OCI-M2 (cell line): ENCODE measurements around the gene INTS11.

Experiments
- DNase-seq: peaks from one replicate; lab custom pipeline; 2025; ENCODE audit not compliant: unreplicated experiment; lab: John Stamatoyannopoulos, UW

Gene INTS11

DNA sequence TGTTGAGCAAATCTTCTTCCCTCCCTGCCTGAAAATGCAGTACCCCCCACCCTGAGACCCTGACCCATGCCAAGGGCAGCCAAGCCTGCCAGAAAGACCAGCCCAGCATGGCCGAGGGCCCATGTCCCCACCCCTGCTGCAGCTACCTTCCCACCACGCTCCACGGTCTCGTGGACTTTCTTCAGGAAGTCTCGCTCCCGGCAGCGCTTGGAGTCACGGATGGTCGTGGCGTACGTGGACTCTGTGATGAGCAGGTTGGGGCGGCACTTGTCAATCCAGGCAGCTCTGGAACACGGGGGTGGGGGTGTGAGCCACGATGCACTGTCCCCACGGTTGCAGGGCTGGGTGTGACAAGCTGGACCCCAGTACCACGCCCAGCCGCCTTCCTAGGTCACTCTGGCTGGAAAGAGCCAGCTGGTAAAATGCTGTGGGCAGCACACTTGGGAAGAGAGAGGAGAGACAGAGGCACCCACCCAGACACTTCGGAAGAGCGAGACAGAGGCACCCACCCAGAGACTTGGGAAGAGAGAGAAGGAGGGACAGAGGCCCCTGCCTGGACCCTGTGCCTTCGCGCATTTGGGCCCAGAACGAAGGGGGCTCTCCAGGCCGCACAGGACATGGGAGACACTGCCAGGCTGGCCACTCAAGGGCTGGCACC lies 9.7 kb downstream of the INTS11 start:
- no peak for DNase-seq

- no peak for DNase-seq
Observed at GRCh38 chr1:1314237-1314586, 10.2 kb downstream of the INTS11 start.

DNA sequence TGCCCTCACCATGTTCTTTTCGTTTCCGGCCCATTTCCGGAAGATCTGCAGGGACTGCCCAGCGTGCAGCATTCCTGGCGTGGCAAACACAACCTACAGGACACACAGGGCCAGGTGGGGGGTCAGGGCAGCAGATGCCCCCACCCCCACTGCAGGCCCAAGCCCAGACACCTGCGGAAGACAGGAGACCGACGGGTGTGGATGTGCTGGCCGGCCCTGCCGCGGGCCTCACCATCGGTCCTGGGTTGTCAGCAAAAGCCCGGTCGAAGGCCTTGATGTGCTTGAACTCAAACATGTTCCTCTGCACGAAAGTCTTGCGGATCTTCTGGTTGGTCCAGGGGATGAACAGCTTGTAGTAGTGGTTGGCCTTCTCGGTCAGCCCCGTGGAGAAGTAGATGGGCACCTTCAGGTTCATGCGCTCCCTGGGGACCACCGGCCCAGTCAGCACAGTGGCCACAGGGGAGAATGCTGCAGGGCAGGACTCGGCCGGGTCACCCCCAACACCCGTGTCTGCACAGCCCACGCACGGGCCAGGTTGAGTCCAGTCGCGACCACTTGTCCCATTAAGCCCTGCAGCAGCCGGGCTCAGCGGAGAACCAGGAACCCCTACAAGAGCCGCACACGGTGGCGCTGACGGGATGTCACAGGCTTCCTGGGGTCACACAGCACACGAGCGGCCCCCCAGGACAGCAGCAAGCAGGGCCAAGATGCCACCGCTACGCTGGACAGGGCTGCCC lies 10.8 kb downstream of the INTS11 start:
- DNase-seq, result no peak

GRCh38 chr1:1312450-1313314 lies 11.8 kb downstream of the INTS11 start:
- DNase-seq, result no peak

GRCh38 chr1:1311107-1312104 lies 13.1 kb downstream of the INTS11 start:
- no peak for DNase-seq

- no peak for DNase-seq
Observed at GRCh38 chr1:1310476-1311053, 13.9 kb downstream of the INTS11 start.

DNA sequence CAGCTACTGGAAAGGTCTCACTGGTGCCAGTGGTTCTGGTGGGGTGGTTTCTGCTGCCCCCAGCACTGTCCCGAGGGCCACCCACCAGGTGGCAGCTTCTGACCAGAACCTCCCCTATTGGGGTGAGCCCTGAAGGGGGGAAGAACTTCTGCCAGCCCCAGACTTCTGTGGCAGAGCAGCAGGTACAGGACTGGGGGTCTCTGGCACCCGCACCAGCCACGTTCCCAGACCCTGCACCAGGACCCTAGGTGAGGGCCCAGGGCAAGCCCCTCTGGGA lies 14.4 kb downstream of the INTS11 start:
- DNase-seq, result no peak

GRCh38 chr1:1309251-1310108 lies 15.0 kb downstream of the INTS11 start:
- DNase-seq, result no peak

GRCh38 chr1:1308756-1309250 lies 15.7 kb downstream of the INTS11 start:
- DNase-seq, result no peak

- peak; percentile 14 for DNase-seq
Observed at GRCh38 chr1:1307923-1308755, 16.3 kb downstream of the INTS11 start, which contains the start of the genes ACAP3 and PUSL1. Gene ACAP3, minus strand, starts transcription at chr1:1307930. Its CDS starts 115 bp downstream, at chr1:1307815. Gene PUSL1, plus strand, starts transcription at chr1:1308597. Its CDS starts 47 bp downstream, at chr1:1308644.

DNA sequence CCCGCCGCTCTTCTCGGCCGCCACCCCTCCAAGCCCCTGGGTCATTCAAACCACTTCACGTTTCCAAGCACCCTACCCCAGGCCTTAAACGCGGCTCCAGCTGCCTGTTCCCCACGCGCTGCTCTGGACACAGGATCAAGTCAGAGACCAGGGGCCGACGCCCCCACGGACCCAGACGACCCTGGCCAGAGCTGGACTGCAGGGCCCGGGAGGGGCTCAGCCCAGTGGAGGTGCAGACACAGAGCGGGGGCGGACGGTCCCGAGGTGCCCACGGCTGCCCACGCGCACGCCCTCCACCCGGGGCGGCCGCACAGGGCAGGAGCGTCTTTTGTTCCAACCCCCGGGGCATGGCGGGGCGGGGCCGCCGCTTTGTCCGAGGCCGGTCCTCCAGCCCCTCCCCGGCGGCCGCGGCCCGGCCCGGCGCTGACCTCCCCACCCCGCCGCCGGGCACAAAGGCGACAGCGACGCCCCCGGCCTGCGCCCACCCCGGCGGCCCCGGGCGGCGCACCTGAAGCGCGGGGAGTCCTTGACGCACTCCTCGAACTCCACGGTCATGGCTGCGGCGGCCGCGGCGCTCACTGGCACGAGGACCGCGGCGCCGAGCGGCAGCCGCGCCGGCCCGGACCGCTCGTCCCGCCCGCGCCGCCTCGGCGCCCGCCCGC lies 17.1 kb downstream of the INTS11 start:
- no peak for DNase-seq

DNA sequence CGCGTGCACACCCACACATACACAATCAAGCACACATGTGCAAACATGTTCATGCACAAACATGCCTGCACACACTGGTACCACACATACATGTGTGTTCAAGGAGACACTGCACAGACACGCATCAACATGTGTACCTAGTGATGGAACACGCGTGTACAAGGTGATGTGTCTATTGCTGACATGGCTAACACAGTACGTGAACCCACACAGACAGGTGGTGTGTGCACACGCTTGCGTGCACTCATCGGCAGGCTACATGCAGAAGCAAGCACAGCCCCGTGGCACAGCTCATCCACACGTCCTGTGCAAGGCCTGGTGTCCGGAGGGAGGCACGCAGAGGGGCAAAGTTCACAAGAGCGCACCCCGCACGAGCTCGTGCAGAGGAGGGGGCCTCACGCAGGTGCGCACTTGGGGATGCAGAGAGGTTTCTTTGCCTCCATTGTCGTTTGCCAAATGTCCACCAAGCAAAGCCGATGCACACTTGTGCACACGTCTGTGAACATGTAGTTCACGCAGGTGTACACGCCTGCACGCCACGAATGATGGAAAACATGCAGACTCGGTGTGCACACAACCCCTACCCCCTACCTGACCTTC lies 17.7 kb downstream of the INTS11 start:
- no peak for DNase-seq

GRCh38 chr1:1306070-1306660 lies 18.3 kb downstream of the INTS11 start:
- DNase-seq, result no peak

GRCh38 chr1:1305300-1306069 lies 19.0 kb downstream of the INTS11 start:
- DNase-seq, result no peak

DNA sequence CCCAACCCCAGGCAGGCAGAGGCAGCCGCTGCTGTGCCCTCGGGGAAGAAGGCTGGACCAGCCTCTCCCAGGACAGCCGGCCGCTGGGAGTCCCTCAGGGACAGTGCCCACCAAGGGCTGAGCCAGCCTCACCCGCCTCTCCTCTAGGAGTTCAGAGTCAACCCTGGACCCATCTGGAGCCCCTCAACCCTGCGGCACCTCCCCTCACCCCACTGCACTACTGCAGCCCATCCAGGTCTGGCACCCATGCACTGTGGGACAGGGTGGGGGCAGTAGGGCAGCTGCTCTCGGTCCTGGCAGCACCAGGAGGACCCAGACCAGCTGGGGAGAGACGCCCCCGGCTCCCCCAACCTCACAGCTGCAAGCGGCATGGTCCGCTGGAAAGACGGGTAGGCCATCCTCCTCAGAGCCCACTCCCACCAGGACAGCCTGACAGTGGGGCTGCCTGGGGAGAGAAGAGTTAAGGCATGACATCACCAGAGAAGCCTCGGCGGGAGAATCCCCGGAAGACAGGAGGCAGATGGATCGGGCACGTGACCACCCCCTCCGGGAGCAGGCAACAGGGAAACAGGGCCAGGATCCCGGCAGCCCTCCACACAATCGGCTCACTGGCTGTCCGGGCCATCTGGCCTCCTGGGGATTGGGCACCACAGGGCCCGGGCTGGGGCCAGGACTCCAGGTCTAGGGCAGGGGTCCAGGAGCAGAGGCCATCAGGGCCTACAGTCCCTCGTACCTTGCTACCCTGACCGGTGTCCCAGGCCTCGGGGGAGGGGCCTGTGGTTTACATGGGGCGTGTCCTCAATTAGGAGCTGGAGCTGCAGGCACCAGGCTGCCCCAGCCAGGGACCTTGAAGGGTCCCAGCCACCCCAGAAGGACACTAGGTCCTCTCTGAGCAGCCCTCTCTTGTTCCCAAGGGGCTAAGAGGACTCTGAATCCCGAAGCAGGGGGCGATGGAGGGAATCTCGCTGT lies 19.8 kb downstream of the INTS11 start:
- no peak for DNase-seq
